NCI-H526 (cell line): Measurements from ENCODE around the gene WWC1.
"Not testable (repeated sequence)": the region's sequence is repeated elsewhere in the genome, so short reads cannot be mapped to it uniquely, and the experiment has no call there.

ENCODE experiments used
- DNase-seq, 2 experiments: peaks; one replicate each; lab custom pipeline; 2025; lab: John Stamatoyannopoulos, UW

The WWC1 gene

GRCh38 chr5:168308976-168309598 is 17.6 kb downstream of the WWC1 start:
- no peak for DNase-seq

DNA sequence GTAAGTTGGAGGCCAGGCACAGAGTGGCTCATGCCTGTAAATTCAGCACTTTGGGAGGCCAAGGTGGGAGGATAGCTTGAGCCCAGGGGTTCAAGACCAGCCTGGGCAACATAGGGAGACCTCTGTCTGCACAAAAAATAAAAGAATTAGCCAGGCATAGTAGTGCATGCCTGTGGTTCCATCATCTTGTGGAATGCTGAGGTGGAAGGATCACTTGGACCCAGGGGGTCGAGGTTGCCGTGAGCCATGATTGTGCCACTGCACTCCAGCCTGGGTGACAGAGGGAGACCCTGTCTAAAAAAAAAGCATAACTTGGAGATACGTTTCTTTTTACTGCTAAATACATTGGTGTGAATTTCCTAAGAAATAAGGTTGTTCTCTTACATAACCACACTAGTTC is 19.1 kb downstream of the WWC1 start:
- not testable (repeated sequence) for DNase-seq

- no peak for DNase-seq
Measured at GRCh38 chr5:168311061-168311566, 19.7 kb downstream of the WWC1 start.

DNA sequence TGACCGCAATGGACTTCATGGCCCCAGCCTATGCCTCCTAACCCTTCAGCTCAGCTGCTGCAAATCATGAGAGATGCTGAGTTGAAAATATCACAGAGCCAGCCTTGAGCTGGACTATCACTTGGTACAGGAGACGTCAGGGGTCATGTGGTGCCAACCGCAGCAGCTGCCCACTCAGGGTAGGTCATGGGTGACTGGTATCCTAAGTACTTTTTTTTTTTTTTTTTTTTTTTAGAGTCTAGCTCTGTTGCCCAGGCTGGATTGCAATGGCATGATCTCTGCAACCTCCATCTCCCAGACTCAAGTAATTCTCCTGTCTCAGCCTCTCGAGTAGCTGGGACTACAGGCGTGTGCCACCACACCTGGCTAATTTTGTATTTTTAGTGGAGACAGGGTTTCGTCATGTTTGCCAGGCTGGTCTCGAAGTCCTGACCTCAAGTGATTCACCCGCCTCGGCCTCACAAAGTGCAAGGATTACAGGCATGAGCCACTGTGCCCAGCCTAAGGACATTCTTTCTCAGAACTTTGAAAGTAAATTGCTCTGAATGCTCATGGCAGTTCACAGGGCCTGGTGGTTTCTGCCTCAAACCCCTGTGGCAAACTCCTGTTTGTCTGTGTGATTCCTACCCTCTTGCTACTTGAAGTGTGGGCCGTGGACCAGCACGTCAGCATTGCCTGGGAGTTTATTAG is 21.3 kb downstream of the WWC1 start:
- DNase-seq = no peak

GRCh38 chr5:168313596-168314204 is 22.3 kb downstream of the WWC1 start:
- DNase-seq = no peak

GRCh38 chr5:168314735-168315411 is 23.4 kb downstream of the WWC1 start:
- DNase-seq = no peak

DNA sequence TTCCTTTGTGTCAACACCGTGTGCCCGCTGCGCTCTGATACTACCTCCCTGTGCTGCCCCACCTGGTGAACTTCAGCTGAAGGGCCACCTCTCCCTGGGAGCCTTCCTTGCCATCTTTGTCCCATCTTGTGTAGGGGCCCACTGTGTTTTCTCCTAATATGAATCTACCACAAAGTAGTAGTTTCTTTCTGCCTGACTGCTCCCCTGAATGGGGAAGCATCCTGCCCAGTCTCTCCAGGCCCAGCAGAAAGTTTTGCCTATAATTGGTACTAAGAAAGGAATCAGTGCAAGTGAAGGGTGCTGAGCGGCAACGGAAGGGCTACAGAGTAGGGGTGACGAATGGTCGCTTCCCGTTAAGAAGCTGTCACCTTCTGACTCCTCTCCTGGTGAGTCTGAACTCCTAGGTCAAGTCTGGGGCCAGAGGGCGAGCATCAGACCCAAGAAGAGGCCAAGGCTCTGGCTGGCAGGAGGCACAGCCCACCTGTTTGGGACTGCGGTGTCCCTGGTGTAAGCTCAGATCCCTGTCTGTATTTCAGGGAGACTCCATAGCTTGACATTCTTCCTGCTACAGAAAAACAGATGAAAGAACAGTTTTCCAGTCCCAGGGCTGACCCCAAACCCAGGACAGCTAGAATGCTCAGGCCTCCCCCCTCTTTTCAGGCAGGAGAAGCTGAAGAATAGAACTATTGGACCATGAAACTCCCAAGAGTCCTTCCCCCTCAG is 24.1 kb downstream of the WWC1 start:
- no peak for DNase-seq

DNA sequence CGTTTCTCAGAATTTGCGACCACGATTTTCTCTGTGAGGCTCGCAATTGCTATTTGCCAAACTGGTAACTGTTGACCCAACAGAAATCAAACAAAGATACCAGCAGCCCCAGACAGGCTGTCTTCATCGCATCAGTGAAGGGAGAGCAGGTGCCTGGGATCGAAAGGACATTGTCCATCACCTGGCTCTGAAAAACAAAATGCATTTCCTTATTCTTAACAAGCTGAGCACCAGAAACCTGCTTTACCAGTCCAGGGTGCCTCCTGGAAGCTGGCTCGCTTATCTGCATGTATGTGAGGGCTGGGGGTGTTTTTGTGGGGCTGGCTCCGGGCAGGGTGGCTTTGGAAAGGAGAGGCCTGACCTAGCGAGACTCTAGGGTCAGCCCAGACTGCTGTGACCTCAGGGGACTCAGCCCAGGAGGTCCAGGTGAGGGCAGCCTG is 24.7 kb downstream of the WWC1 start:
- DNase-seq = peak; percentile 81 to 82

GRCh38 chr5:168317096-168317520 is 25.7 kb downstream of the WWC1 start:
- DNase-seq = no peak

GRCh38 chr5:168317521-168318147 is 26.2 kb downstream of the WWC1 start:
- no peak for DNase-seq

DNA sequence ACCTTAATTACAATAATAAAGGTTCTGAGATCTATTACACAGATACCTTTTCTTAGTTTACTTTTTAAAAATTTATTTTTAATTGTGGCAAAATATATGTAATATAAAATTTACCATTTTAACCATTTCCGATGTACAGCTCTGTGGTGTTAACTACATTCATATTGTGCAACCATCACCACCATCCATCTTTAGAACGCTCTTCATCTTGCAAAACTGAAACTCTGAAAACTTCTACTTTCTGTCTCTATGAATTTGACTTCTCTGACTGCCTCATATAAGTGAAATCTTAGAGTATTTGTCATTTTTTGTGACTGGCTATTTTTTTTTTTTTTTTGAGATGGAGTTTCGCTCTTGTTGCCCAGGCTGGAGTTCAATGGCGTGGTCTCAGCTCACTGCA is 26.8 kb downstream of the WWC1 start:
- no peak for DNase-seq

GRCh38 chr5:168319774-168320173 is 28.3 kb downstream of the WWC1 start:
- DNase-seq = no peak

- no peak for DNase-seq
Measured at GRCh38 chr5:168320805-168321204, 29.4 kb downstream of the WWC1 start.

- no peak for DNase-seq
Measured at GRCh38 chr5:168324859-168325630, 33.6 kb downstream of the WWC1 start.

DNA sequence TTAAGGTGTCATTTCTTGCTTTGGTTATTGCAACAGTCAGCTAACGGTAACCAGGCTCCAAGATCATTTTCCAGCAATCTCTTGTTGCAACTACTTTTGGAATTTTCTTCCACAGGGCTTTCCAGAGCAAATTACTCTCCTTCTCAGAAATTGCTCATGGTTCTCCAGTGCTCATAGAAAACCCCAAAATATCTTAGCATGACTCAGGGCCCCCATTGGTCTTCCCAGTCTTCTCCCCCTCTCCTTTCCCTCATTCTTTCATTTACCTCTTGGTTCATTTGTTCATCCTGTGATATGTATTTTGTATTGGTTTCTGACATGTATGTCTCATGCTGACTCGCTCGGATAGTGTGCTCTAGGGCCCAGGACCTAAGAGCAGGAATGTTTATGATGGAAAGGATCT is 35.6 kb downstream of the WWC1 start:
- no peak for DNase-seq

GRCh38 chr5:168327451-168327850 is 36.0 kb downstream of the WWC1 start:
- DNase-seq = no peak

DNA sequence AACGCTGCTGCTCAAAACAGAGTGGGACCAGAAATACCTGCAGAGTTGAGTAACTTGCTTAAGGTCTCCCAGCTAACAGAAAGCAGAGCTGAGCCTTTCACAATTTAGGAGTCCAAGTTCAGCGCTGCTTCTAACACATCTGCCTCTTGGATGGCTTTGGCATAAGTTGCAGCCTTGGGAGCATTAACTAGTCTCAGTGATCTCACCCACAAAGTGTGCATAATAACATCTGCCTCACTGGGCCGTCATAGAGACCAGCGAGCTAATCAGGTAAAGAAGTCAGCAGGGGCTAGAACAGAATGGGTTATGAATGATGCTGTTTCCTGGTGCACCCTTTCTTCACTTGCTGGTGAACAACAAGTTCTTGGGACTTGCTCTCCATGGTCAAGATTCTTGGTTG is 36.5 kb downstream of the WWC1 start:
- no peak for DNase-seq

DNA sequence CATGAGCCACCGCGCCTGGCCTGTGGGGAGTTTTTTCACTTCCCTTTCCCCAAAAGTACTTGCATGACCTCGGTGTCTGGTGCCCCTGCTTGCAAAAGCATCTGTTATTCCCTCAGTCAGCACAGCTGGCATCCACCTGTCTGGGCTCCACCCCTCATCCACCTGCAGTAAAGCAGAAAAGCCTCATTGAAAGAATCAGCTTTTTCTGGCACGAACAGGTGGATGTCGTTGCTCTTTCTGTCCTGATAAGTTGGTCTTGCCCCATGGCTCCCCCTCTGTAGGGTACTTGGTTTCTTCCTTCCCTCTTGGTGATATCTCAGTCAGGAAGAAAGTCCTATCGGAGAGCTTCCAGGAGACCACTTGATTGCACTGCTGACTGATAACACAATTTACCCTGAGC is 37.4 kb downstream of the WWC1 start:
- peak; percentile 38 to 46 for DNase-seq

GRCh38 chr5:168329302-168329701 is 37.9 kb downstream of the WWC1 start:
- DNase-seq = no peak

DNA sequence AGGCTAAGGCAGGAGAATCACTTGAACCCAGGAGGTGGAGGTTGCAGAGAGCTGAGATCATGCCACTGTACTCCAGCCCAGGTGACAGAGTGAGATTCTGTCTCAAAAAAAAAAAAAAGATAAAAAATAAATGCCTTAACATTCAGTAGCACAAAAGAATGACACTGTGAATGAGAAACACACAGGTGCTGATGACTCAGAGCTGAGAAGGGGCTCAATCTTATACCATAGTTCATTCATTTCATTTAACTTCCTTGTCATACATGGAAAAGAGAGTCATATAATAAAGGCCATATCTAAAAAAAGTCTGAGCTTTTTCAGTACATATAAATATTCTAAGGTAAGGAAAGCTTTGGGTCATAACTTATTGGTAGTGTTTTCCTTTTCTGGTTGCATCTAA is 40.6 kb downstream of the WWC1 start:
- no peak for DNase-seq

- DNase-seq = no peak
Measured at GRCh38 chr5:168334280-168334679, 42.8 kb downstream of the WWC1 start.
